Epithelial cell of proximal tubule (primary cell): ENCODE results near the gene PCLO. TPM values are rescaled to one million over a fixed set of nuclear protein-coding genes. Genes with fewer than 3 reads are reported as not detected.
A peak's percentile ranks its signal among the peaks of the same experiment; 100 is the strongest.
"Not testable (repeated sequence)": the region's sequence is repeated elsewhere in the genome, so short reads cannot be mapped to it uniquely, and the experiment has no call there.

Experiments used
- DNase-seq: peaks from one replicate; pipeline ENCODE4 v3.0.0-alpha.2; 2011; ENCODE audit warnings: low read depth
- H3K4me3 ChIP-seq: 2 replicates; pipeline ENCODE4 v1.5.1; 2011; ENCODE audit warnings: low read depth, mild to moderate bottlenecking, low read length
- total RNA-seq: library from RNA; depleted of rRNA; stranded (reverse); fragments of >200 nt; gene quantifications from 2 replicates; pipeline ENCODE4 v1.2.3, GENCODE V29; 2015
- TF ChIP-seq, protein P1 (sequence below): conservative IDR thresholded peaks from 2 replicates; pipeline ENCODE4 v1.5.1; 2012; ENCODE audit warnings: low read depth, mild to moderate bottlenecking, low read length

The PCLO gene
- total RNA-seq, 1 donor from 2014 or later, result 0.58 TPM

DNA sequence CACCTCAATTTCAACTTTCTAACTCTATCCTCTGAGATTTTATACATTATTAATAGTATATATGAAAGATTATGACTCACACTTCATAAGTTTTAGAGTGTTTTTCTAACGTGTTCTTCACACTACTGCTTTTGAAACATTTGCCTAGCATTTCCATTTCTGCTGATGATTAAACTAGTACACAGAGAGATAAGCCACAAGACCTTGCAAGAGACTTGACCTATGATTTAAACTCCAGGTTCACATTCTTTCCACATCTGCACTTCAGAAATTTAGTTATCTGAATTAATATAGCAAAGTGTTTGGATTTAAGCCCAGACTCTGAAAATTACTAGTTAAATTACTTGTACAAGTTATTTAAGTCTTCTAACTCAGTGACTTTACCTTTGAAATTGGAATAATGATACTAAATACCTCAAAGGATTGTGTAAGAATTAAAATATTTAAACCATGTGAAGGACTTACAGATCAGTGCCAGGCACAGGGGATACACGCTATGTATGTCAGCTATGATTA, 66.6 kb downstream of the PCLO start:
- TF ChIP-seq, protein P1, sequence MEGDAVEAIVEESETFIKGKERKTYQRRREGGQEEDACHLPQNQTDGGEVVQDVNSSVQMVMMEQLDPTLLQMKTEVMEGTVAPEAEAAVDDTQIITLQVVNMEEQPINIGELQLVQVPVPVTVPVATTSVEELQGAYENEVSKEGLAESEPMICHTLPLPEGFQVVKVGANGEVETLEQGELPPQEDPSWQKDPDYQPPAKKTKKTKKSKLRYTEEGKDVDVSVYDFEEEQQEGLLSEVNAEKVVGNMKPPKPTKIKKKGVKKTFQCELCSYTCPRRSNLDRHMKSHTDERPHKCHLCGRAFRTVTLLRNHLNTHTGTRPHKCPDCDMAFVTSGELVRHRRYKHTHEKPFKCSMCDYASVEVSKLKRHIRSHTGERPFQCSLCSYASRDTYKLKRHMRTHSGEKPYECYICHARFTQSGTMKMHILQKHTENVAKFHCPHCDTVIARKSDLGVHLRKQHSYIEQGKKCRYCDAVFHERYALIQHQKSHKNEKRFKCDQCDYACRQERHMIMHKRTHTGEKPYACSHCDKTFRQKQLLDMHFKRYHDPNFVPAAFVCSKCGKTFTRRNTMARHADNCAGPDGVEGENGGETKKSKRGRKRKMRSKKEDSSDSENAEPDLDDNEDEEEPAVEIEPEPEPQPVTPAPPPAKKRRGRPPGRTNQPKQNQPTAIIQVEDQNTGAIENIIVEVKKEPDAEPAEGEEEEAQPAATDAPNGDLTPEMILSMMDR, result no peak
- no peak for DNase-seq
- no peak overlapping the region for H3K4me3 ChIP-seq

DNA sequence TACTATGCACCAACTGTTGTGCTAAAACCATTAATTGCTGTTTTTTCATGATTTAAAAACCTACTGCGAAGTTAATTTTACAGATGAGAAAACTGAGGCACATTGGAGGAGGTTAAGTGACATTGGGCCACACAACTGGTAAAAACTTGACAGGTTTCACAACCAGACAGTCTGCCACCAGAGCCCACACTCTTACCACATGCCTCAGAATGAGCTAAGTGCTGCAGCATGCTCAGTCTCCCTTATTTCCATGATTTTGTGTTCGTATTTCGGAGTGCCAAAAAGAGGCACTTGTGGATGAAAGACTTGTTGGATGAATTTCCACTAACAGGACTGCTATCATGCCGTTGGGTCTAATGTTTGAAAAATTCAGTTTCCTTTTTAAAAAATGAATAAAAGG, 77.4 kb downstream of the PCLO start:
- DNase-seq, result no peak
- H3K4me3 ChIP-seq, result no peak overlapping the region
- TF ChIP-seq, protein P1, result no peak

DNA sequence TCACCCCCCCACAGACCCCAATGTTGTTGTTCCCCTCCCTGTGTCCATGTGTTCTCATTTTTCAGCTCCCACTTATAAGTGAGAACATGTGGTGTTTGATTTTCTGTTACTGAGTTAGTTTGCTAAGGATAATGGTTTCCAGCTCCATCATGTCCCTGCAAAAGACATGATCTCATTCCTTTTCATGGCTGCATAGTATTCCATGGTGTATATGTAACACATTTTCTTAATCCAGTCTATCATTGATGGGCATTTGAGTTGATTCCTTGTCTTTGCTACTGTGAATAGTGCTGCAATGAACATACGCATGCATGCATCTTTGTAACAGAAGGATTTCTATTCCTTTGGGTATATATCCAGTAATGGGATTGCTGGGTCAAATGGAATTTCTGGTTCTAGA, 82.8 kb downstream of the PCLO start:
- not testable (repeated sequence) for DNase-seq, H3K4me3 ChIP-seq

DNA sequence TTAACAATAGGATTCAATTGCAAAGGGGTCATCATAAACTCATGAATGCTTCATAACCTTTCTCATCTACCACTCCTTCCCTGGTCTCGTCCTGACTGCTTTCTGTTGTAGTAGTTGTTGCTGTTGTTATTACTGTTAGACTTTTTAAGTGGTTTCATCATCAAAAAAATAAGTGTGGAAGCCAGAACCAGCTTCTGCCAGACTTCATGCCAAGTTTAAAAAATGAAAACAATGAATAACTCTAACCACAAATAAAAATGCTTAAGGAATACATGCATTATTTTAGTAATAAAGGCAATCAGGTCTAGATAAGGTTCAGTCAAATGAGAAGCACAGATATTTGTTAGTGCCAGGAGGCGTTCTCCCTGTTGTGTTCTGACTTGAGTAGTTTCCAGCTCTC, 85.4 kb downstream of the PCLO start:
- DNase-seq, result no peak
- H3K4me3 ChIP-seq, result no peak overlapping the region
- TF ChIP-seq, protein P1, result no peak

DNA sequence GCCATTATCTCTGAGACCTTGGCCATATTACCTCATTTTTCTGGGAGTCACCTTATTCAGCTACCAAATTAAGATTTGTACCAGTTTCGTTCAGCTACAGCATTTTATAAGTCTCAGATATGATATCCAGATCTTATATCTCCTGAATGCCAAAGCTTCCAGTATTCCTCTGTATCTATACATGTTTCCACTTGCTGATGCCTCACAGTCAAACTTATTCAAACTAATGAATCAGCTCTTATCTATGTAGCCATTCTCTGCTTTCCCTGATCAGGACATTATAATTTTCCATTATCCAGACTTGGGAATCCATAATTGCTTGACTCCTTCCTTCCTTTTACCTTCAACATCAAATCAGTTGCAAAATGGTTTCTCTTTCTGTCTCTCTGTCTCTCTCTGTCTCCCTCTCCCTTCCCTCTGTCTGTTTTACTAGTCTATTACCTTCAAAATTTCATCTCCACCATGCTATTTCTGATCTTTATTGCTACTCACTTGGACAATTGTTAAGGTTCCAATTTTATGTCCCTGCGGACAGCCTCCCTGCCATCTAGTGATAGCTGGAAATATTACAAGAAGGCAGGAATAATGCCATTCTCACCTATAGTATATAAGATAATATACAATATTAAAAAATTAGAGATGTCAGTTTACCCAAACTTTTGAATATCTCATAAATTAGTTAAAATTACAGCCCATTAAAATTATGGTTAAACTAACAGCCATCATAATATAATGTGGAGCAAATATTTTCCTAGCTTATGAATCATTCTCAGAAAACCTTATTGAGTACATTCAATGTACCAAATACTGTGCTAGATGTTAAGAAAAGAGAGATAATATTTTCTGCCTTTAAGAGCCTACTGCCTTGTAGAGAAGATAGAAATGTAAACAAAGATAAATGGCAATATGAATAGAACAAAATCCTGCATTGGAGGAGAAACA, 89.8 kb downstream of the PCLO start:
- H3K4me3 ChIP-seq, result no peak overlapping the region
- TF ChIP-seq, protein P1, result peak; percentile 63
- DNase-seq, result no peak

DNA sequence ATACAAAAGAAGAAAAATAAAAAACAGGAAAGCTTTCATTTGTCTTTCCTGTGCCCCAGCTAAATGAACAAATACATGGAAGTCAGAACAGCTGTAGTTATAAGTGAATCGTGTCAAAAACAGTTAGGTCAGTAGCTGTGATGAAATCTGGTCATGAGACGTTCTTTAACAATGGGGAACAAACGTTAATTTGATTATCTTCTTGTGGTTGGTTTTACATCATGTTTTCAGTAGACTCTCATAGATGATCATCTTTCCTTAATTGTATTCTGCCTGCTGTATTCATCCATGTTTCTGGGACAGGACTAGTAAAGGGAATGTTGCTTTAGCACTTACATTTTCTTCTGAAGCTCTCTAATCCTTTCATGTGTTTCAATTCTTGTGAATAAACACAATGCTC, 97.0 kb downstream of the PCLO start:
- TF ChIP-seq, protein P1, result no peak
- DNase-seq, result peak; percentile 18
- no peak overlapping the region for H3K4me3 ChIP-seq

DNA sequence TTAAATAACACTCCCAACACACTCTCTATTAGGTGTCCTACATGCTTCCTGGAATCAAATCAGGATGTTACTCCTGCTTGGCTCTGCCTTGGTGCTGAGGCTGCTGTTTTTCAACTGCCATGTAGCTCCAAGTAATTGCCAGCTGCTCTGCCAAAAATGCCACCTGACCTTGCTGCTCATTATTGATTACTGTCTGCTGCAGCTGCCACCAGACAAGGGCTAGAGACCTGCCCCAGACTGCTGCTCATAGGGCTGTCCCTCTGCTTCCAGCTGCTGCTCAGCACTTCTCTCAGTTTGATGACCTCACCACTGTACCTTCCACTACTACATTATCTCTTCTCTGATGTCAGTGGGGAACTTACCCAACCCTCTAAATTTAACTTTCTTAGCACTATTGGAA, 102.5 kb downstream of the PCLO start:
- TF ChIP-seq, protein P1, result no peak
- no peak for DNase-seq
- no peak overlapping the region for H3K4me3 ChIP-seq
